GF-D8 (cell line): ENCODE results near the gene TMTC1.
"Not testable (repeated sequence)": the region's sequence is repeated elsewhere in the genome, so short reads cannot be mapped to it uniquely, and the experiment has no call there.

Experiments
- DNase-seq: peaks from one replicate; lab custom pipeline; 2025; lab: John Stamatoyannopoulos, UW

The TMTC1 gene

GRCh38 chr12:29671742-29672141 is 112.0 kb downstream of the TMTC1 start:
- no peak for DNase-seq

GRCh38 chr12:29667011-29667410 is 116.7 kb downstream of the TMTC1 start:
- no peak for DNase-seq

GRCh38 chr12:29665107-29665506 is 118.6 kb downstream of the TMTC1 start:
- no peak for DNase-seq

GRCh38 chr12:29662734-29663323 is 120.9 kb downstream of the TMTC1 start:
- DNase-seq = no peak

GRCh38 chr12:29660847-29661246 is 122.9 kb downstream of the TMTC1 start:
- no peak for DNase-seq

- DNase-seq = no peak
Observed at GRCh38 chr12:29656762-29657538, 126.8 kb downstream of the TMTC1 start.

GRCh38 chr12:29655861-29656260 is 127.9 kb downstream of the TMTC1 start:
- no peak for DNase-seq

- DNase-seq = no peak
Observed at GRCh38 chr12:29653286-29653685, 130.5 kb downstream of the TMTC1 start.

- DNase-seq = no peak
Observed at GRCh38 chr12:29650371-29650770, 133.4 kb downstream of the TMTC1 start.

GRCh38 chr12:29649722-29650121 is 134.0 kb downstream of the TMTC1 start:
- no peak for DNase-seq

GRCh38 chr12:29644536-29645162 is 139.1 kb downstream of the TMTC1 start:
- DNase-seq = no peak

- no peak for DNase-seq
Observed at GRCh38 chr12:29640589-29641345, 143.0 kb downstream of the TMTC1 start.

- DNase-seq = no peak
Observed at GRCh38 chr12:29639893-29640495, 143.7 kb downstream of the TMTC1 start.

- no peak for DNase-seq
Observed at GRCh38 chr12:29638528-29638927, 145.2 kb downstream of the TMTC1 start.

GRCh38 chr12:29634057-29634456 is 149.7 kb downstream of the TMTC1 start:
- DNase-seq = no peak

- not testable (repeated sequence) for DNase-seq
Observed at GRCh38 chr12:29630164-29630563, 153.6 kb downstream of the TMTC1 start.

GRCh38 chr12:29627221-29627620 is 156.5 kb downstream of the TMTC1 start:
- no peak for DNase-seq

GRCh38 chr12:29625359-29625953 is 158.3 kb downstream of the TMTC1 start:
- no peak for DNase-seq

- DNase-seq = no peak
Observed at GRCh38 chr12:29622251-29622650, 161.5 kb downstream of the TMTC1 start.

- no peak for DNase-seq
Observed at GRCh38 chr12:29620030-29620429, 163.7 kb downstream of the TMTC1 start.

- no peak for DNase-seq
Observed at GRCh38 chr12:29617407-29617803, 166.3 kb downstream of the TMTC1 start.
